ENCODE results near the gene PTGDS.

The PTGDS gene

DNA sequence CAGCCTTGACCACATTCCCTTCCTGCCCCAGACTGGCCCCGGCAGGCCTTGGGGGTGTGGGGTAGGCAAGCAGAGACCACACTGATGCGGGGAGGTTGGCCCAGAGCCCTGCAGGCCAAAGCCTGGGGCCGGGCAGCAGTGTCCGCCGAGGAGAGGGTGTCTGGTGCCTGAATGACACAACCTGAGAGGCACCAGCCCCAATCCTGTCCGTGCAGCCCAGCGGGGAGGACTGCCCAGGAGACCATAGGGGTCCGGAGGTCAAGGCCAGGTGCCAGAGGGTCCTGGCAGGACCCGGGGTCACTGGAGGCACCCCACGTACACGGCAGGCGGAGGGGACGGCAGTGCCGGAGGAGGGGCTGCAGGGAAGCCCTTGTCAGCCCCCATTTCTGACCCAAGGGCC, 5.6 kb upstream of the PTGDS start:
- DNase-seq (ENCODE audit: extremely low spot score) = no peak
- no peak for TF ChIP-seq CTCF (IDR thresholded peaks at IDR 0.05; ENCODE audit: control extremely low read depth, extremely low read depth, low read depth, missing control alignments)
- CTCF ChIA-PET = interaction anchor here (1.6 kb wide), 1 partner anchor 57 kb away, joined by 4 read pairs; no protein-coding TSS in a partner anchor
- POLR2A ChIA-PET = no interaction called here

DNA sequence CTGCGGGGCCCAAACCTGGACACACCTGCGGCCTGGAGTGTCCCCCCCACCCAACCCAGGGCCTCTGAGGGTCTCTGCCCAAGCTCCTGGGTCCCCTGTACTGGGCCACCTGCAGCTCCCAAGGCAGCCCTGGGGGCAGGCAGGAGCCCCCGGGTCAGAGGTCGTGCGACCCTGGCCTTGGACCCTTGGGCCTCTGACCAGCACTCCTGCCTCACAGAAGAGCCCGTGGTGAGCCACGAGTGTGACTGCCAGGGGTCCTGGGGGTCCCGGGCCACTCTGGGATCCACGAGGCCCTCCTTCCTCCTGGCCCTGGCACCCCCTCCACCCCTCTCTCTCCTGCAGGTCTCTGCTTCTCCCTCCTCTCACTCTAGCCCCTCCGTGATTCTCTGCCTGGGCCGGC, 5.0 kb upstream of the PTGDS start:
- ChIA-PET CTCF (interaction anchor here (1.6 kb wide), 1 partner anchor 57 kb away, joined by 4 read pairs; no protein-coding TSS in a partner anchor), POLR2A (no interaction called here)
- no peak for DNase-seq (ENCODE audit: extremely low spot score)

DNA sequence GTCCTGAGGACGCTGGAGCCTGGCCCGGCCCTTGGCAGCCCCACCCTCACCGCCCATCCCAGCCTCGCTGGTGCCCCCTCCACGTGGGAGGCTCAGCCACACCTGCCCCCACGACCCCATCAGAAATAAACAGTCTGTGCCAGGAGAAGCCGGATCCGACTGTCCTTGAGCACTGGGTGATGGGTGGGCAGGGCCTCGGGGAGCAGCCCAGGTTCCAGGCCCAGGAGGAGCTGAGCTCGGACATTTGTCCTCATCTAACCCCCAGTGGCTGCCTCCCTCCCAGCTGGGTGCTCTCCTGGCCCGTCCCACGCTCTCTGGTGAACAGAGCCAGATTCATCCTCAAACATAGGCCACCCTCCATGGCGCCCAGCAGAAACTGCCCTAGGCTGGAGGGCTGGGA, 4.6 kb upstream of the PTGDS start:
- TF ChIP-seq CTCF (IDR thresholded peaks at IDR 0.05; ENCODE audit: control extremely low read depth, extremely low read depth, low read depth, missing control alignments) = no peak
- ChIA-PET POLR2A (no interaction called here), CTCF (interaction anchor here (1.6 kb wide), 1 partner anchor 56 kb away, joined by 4 read pairs; no protein-coding TSS in a partner anchor)
- DNase-seq (ENCODE audit: extremely low spot score) = no peak

More for the DNA sequence above, 5.0 kb upstream of the PTGDS start:
- TF ChIP-seq CTCF (IDR thresholded peaks at IDR 0.05; ENCODE audit: control extremely low read depth, extremely low read depth, low read depth, missing control alignments) = no peak

- ChIA-PET CTCF (interaction anchor here (0.7 to 3.6 kb wide), 7 partner anchors 19 to 94 kb away, joined by 3 to 20 read pairs (median 3); partner anchors contain the start of genes C8G and CLIC3), POLR2A (interaction anchor here (0.6 kb wide), 1 partner anchor 247 kb away, joined by 3 read pairs; no protein-coding TSS in a partner anchor)
- TF ChIP-seq CTCF (IDR thresholded peaks at IDR 0.05; ENCODE audit: control extremely low read depth, extremely low read depth, low read depth, missing control alignments) = no peak
- no peak for DNase-seq (ENCODE audit: extremely low spot score)
Observed at GRCh38 chr9:136973618-136974617, 3.4 kb upstream of the PTGDS start.

DNA sequence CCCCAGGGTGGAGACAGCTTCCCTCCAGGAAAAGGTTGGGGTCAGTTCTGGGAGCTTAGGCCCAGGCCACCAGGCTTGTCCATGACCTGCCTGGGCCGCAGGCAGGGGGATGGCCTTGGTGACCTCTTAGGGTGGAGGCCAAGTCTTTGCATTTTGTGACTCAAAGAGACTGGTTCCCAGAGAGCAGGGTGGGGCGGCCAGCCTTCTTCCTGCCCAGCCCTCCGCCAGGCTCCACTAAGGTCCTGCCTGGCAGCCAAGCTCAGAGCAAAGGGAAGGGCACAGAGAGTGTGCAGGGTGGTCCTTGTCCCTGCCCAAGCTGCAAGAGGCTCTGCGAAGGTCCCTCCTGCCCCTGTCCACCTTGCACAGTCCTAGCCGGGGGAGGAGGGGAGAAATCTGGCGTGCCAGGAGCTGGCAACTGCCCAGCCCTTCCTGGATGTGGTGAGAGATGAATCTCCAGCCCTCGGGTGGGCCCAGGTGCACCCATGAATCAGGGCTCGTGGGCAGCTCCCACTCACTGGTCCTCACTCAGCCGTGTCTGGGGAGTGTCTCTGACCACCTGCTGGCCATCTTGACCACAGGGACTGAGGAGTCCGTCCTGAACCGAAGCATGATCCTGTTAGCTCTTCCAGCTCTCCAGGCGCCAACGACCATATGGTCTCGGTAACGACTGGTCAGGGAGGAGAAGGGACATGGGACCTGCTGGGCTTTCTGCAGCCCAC, 2.3 kb upstream of the PTGDS start:
- TF ChIP-seq CTCF (IDR thresholded peaks at IDR 0.05; ENCODE audit: control extremely low read depth, extremely low read depth, low read depth, missing control alignments) = no peak
- ChIA-PET CTCF (interaction anchor here (0.7 to 3.6 kb wide), 10 partner anchors 15 to 92 kb away, joined by 3 to 20 read pairs (median 4); partner anchors contain the start of genes C8G and CLIC3), POLR2A (interaction anchor here (0.6 kb wide), 1 partner anchor 248 kb away, joined by 3 read pairs; no protein-coding TSS in a partner anchor)
- DNase-seq (ENCODE audit: extremely low spot score) = no peak

GRCh38 chr9:136975644-136976043, 1.7 kb upstream of the PTGDS start:
- no peak for DNase-seq (ENCODE audit: extremely low spot score)
- ChIA-PET POLR2A (no interaction called here), CTCF (interaction anchor here (0.9 to 3.6 kb wide), 7 partner anchors 16 to 59 kb away, joined by 3 to 20 read pairs (median 4); partner anchors contain the start of gene CLIC3)
- TF ChIP-seq CTCF (IDR thresholded peaks at IDR 0.05; ENCODE audit: control extremely low read depth, extremely low read depth, low read depth, missing control alignments) = peak; percentile 37

Measured in GM10248 (cell line).